MCF 10A (cell line): ENCODE results near the gene NTM. TPM values are rescaled to one million over a fixed set of nuclear protein-coding genes. Genes with fewer than 3 reads are reported as not detected.

ENCODE experiments used
- BruUV-seq: library from RNA; stranded (reverse); fragments of 400-500 nt; replicated peaks from 2 replicates; lab custom pipeline; 2021; lab: Mats Ljungman, UMichigan
- CTCF ChIA-PET: fragments of 300-600 bp; sonication (Branson Sonifier 250); formaldehyde crosslinking; extraction: SDS; loops from one replicate; lab custom pipeline; 2021; ENCODE audit warnings: antibody characterized with exemption, inconsistent platforms; lab: Yijun Ruan, JAX
- POLR2A ChIA-PET: fragments of 300-600, 350-650 bp; sonication (Branson Sonifier 250); formaldehyde crosslinking; extraction: SDS; loops from one replicate; lab custom pipeline; 2020; ENCODE audit warnings: antibody characterized with exemption, inconsistent platforms; lab: Yijun Ruan, JAX
- DNase-seq: peaks from one replicate; pipeline ENCODE4 v3.0.0-alpha.2; 2018; ENCODE audit not compliant: unreplicated experiment
- H3K27ac Mint-ChIP-seq: one replicate; pipeline ENCODE4 v1.8.0; 2022; ENCODE audit warnings: mild to moderate bottlenecking, low read depth, mixed read lengths; ENCODE audit not compliant: unreplicated experiment
- H3K27me3 Mint-ChIP-seq: one replicate; pipeline ENCODE4 v1.8.0; 2022; ENCODE audit warnings: mixed read lengths; ENCODE audit not compliant: insufficient read depth, unreplicated experiment
- H3K36me3 Mint-ChIP-seq: one replicate; pipeline ENCODE4 v1.8.0; 2022; ENCODE audit warnings: mild to moderate bottlenecking, moderate library complexity, mixed read lengths; ENCODE audit not compliant: insufficient read depth, unreplicated experiment
- H3K4me1 Mint-ChIP-seq: one replicate; pipeline ENCODE4 v1.8.0; 2022; ENCODE audit warnings: mixed read lengths; ENCODE audit not compliant: insufficient read depth, unreplicated experiment
- H3K4me3 Mint-ChIP-seq: one replicate; pipeline ENCODE4 v1.8.0; 2022; ENCODE audit warnings: mild to moderate bottlenecking, moderate library complexity, mixed read lengths; ENCODE audit not compliant: unreplicated experiment
- H3K9me3 Mint-ChIP-seq: one replicate; pipeline ENCODE4 v1.8.0; 2022; ENCODE audit warnings: mixed read lengths; ENCODE audit not compliant: unreplicated experiment
- intact Hi-C: fragments of 100-400 bp; cut with micrococcal nuclease; formaldehyde crosslinking; loops from 2 replicates; pipeline ENCODE4 v1.14.1; 2022
- total RNA-seq: library from RNA; stranded (reverse); gene quantifications from 2 replicates; pipeline ENCODE4 v1.2.3, GENCODE V29; 2022
- TF ChIP-seq, protein P1 (sequence below): fragments of 200-600 bp; IDR thresholded peaks from one replicate; pipeline ENCODE4 v1.8.0; 2022; ENCODE audit warnings: antibody characterized with exemption, mild to moderate bottlenecking; ENCODE audit not compliant: unreplicated experiment

Gene NTM
- total RNA-seq, 1 experiment from 2014 or later = not detected

DNA sequence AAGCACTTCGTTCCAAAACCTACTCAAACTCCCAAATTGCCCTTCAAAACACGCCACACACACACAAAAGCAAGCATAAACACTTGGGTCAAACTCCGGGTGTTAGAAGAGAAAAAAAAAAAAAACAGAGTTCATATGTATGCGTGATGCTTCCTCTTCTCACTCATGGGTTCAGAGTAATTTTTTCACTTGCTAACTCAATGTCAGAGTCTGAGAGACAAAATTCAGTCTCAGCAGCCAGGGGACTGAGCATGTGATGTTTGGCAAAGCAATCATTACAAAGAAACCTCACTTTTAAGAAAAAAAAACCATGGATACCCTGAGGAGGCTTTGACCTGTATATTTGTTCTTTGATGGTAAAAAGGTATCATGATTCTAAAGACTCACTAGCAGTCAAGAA lies 461.7 kb downstream of the NTM start:
- no peaks in the 10 kb centered on the region for H3K27me3 Mint-ChIP-seq

DNA sequence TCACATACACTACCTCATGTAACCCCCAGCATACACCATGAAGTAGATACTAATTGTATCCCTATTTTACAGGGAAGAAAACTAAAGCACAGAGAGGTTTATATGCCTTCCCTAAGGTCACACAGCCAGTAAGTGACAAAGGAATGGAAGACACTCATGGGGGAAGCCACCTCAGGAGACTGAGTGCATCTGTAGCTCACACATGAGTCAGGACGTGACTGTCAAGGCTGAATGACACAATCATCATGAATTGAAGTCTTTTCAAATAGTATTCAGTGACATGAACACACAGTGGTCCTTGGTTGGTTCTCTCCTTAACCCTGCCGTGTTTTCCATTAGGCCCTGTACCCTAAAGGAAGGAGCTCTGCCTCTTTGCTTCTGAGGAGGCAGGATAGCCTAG lies 463.0 kb downstream of the NTM start:
- H3K27me3 Mint-ChIP-seq = no peaks in the 10 kb centered on the region
- no peaks in the 10 kb centered on the region for H3K36me3 Mint-ChIP-seq
- ChIA-PET CTCF (interaction anchor here (0.6 kb wide), 1 partner anchor 44 kb away, joined by 3 read pairs; no protein-coding TSS in a partner anchor), POLR2A (no interaction called here)
- TF ChIP-seq, protein P1, sequence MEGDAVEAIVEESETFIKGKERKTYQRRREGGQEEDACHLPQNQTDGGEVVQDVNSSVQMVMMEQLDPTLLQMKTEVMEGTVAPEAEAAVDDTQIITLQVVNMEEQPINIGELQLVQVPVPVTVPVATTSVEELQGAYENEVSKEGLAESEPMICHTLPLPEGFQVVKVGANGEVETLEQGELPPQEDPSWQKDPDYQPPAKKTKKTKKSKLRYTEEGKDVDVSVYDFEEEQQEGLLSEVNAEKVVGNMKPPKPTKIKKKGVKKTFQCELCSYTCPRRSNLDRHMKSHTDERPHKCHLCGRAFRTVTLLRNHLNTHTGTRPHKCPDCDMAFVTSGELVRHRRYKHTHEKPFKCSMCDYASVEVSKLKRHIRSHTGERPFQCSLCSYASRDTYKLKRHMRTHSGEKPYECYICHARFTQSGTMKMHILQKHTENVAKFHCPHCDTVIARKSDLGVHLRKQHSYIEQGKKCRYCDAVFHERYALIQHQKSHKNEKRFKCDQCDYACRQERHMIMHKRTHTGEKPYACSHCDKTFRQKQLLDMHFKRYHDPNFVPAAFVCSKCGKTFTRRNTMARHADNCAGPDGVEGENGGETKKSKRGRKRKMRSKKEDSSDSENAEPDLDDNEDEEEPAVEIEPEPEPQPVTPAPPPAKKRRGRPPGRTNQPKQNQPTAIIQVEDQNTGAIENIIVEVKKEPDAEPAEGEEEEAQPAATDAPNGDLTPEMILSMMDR = no peak
- H3K4me3 Mint-ChIP-seq = no peak overlapping the region
- H3K27ac Mint-ChIP-seq = no peak overlapping the region
- no peaks in the 10 kb centered on the region for H3K4me1 Mint-ChIP-seq
- peaks cover 19% of the 10 kb centered on the region for H3K9me3 Mint-ChIP-seq
- intact Hi-C loops = no loop called here
- no TSS peak for BruUV-seq
- DNase-seq = no peak

More for the DNA sequence above, 461.7 kb downstream of the NTM start:
- BruUV-seq = no TSS peak
- TF ChIP-seq, protein P1 = no peak
- Mint-ChIP-seq H3K9me3 (peaks cover 15% of the 10 kb centered on the region), H3K27ac (no peak overlapping the region), H3K4me1 (no peaks in the 10 kb centered on the region), H3K36me3 (no peaks in the 10 kb centered on the region), H3K4me3 (no peak overlapping the region)
- ChIA-PET CTCF (no interaction called here), POLR2A (no interaction called here)
- no peak for DNase-seq
- intact Hi-C loops = no loop called here

DNA sequence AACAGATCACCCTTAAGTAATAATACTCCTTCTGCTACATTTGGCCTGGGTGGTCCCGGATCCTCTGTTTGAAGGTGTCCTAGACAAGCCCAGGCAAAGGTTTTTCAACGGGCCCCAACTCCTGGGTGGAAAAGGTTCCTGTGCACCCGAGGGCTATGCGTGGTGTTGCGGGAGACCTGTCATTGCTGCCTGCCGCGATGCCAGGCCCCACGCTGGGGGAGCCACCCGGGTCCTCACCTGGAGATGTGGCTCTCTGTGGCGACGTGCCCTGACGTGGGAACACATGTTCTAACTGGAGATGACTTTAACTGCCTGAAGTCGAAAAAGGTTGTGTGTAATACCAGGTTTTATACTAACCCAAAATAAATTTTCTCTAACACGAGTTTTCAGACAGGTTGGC lies 467.1 kb downstream of the NTM start:
- no peaks in the 10 kb centered on the region for H3K27me3 Mint-ChIP-seq
- ChIA-PET CTCF (no interaction called here), POLR2A (no interaction called here)
- intact Hi-C loops = no loop called here
- no peaks in the 10 kb centered on the region for H3K4me1 Mint-ChIP-seq
- no peak overlapping the region for H3K4me3 Mint-ChIP-seq
- no peak overlapping the region for H3K27ac Mint-ChIP-seq
- no TSS peak for BruUV-seq
- TF ChIP-seq, protein P1 = no peak
- DNase-seq = no peak
- H3K36me3 Mint-ChIP-seq = no peaks in the 10 kb centered on the region
- H3K9me3 Mint-ChIP-seq = peaks cover 50% of the 10 kb centered on the region

DNA sequence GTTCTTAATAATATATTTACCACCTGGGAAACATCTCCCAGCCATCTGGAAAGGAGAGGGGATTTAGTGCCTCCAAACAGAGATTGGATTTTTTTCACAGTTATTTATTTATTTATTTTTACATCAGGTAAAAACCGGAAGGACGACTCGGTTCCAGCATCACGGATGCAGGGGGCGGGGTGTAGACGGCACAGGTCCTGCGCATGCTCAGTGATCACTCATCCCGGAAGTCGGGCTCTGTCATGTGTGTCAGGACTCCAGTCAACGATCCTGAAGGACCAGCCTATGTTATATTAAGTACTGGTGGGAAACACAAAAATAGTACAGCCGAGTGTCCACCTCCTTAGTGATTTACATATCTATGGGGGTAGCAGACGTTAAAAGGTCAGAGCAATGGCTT lies 467.6 kb downstream of the NTM start:
- Mint-ChIP-seq H3K4me1 (no peaks in the 10 kb centered on the region), H3K36me3 (no peaks in the 10 kb centered on the region), H3K27ac (no peak overlapping the region), H3K27me3 (no peaks in the 10 kb centered on the region), H3K4me3 (no peak overlapping the region), H3K9me3 (peaks cover 52% of the 10 kb centered on the region)
- POLR2A ChIA-PET = no interaction called here
- TF ChIP-seq, protein P1 = no peak
- DNase-seq = no peak
- CTCF ChIA-PET = no interaction called here
- no TSS peak for BruUV-seq
- intact Hi-C loops = no loop called here
